ENCODE measurements around the gene LYRM1.

DNA sequence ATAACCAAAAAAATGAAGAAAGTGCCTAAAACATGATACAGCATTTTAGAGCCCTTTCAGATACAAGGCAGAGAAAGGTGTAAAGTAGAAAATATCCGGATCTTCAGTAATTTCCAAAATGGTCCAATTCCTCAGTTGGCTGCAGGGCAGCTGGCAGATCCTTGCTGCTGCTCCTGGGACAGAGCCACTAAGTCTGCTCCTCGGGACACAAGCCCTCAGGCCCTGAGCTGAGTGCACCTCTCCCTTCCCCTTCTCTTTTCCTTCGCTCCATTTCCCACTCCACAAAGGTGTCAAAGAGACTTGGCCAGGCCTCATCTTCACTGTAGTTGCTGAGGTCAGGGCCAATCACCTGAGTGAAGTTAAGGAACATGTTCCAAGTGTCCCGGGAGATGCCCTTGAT, 40.9 kb upstream of the LYRM1 start:
- TF ChIP-seq POLR2AphosphoS5 (IDR thresholded peaks at IDR 0.05) (no peak), POLR2A (IDR thresholded peaks at IDR 0.05) (no peak)
- TF ChIP-seq, protein P1, sequence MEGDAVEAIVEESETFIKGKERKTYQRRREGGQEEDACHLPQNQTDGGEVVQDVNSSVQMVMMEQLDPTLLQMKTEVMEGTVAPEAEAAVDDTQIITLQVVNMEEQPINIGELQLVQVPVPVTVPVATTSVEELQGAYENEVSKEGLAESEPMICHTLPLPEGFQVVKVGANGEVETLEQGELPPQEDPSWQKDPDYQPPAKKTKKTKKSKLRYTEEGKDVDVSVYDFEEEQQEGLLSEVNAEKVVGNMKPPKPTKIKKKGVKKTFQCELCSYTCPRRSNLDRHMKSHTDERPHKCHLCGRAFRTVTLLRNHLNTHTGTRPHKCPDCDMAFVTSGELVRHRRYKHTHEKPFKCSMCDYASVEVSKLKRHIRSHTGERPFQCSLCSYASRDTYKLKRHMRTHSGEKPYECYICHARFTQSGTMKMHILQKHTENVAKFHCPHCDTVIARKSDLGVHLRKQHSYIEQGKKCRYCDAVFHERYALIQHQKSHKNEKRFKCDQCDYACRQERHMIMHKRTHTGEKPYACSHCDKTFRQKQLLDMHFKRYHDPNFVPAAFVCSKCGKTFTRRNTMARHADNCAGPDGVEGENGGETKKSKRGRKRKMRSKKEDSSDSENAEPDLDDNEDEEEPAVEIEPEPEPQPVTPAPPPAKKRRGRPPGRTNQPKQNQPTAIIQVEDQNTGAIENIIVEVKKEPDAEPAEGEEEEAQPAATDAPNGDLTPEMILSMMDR (IDR thresholded peaks at IDR 0.05), result no peak
